T-helper 17 cell (primary cell): Measurements from ENCODE around the gene TLDC2. TPM values are rescaled to one million over a fixed set of nuclear protein-coding genes. Genes with fewer than 3 reads are reported as not detected.
A peak's percentile ranks its signal among the peaks of the same experiment; 100 is the strongest.
"Not testable (repeated sequence)": the region's sequence is repeated elsewhere in the genome, so short reads cannot be mapped to it uniquely, and the experiment has no call there.

Source experiments
- ATAC-seq: fragments of 150-1000 bp; cut with Tn5 transposase; 2 replicates; pipeline ENCODE4 v1.10.0; 2021; ENCODE audit warnings: mild to moderate bottlenecking, moderate library complexity
- DNase-seq, 3 donors: peaks; one replicate each; pipeline versions ENCODE4 v3.0.0 to v3.0.0-alpha.2; 2020 to 2021
- H3K9me3 ChIP-seq: one replicate; pipeline ENCODE4 v1.7.0; 2013; ENCODE audit warnings: low read length, mild to moderate bottlenecking; ENCODE audit not compliant: control insufficient read depth, poor library complexity, severe bottlenecking
- H3K27ac Mint-ChIP-seq: one replicate; pipeline ENCODE4 v1.8.0; 2022; ENCODE audit warnings: mild to moderate bottlenecking, moderate library complexity, mixed read lengths
- H3K27me3 Mint-ChIP-seq: one replicate; pipeline ENCODE4 v1.8.0; 2022; ENCODE audit warnings: mixed read lengths
- H3K36me3 Mint-ChIP-seq: one replicate; pipeline ENCODE4 v1.8.0; 2022; ENCODE audit warnings: low read depth, mixed read lengths
- H3K4me1 Mint-ChIP-seq: one replicate; pipeline ENCODE4 v1.8.0; 2022; ENCODE audit warnings: mild to moderate bottlenecking, mixed read lengths
- H3K4me3 Mint-ChIP-seq: one replicate; pipeline ENCODE4 v1.8.0; 2022; ENCODE audit warnings: mild to moderate bottlenecking, moderate library complexity, mixed read lengths
- total RNA-seq, 4 donors: library from RNA in 2 of 4; stranded (reverse) in 2 of 4; gene quantifications; one replicate each; pipeline ENCODE4 v1.2.3 and lab custom pipeline; 2022 to 2026

TLDC2 gene
- total RNA-seq, 2 donors from 2014 or later = not detected

- H3K4me3 Mint-ChIP-seq = no peak overlapping the region
- peaks cover 6% of the 10 kb centered on the region for H3K4me1 Mint-ChIP-seq
- ATAC-seq = no peak
- DNase-seq = no peak
- H3K27me3 Mint-ChIP-seq = peaks cover 26% of the 10 kb centered on the region
- H3K27ac Mint-ChIP-seq = no peak overlapping the region
- no peaks in the 10 kb centered on the region for H3K9me3 ChIP-seq
- peaks cover 5% of the 10 kb centered on the region for H3K36me3 Mint-ChIP-seq
These were observed 9.1 kb upstream of the TLDC2 start for GRCh38 chr20:36866681-36867495.

- peaks cover 1% of the 10 kb centered on the region for H3K27me3 Mint-ChIP-seq
- DNase-seq = no peak
- no peak for ATAC-seq
- peaks cover 7% of the 10 kb centered on the region for H3K4me1 Mint-ChIP-seq
- no peak overlapping the region for H3K27ac Mint-ChIP-seq
- peaks cover 3% of the 10 kb centered on the region for H3K36me3 Mint-ChIP-seq
- no peak overlapping the region for H3K4me3 Mint-ChIP-seq
- H3K9me3 ChIP-seq = no peaks in the 10 kb centered on the region
These were observed 4.0 kb upstream of the TLDC2 start for GRCh38 chr20:36871640-36872570.

- Mint-ChIP-seq H3K27me3 (no peaks in the 10 kb centered on the region), H3K4me1 (peaks cover 7% of the 10 kb centered on the region), H3K27ac (no peak overlapping the region), H3K36me3 (peaks cover 3% of the 10 kb centered on the region), H3K4me3 (no peak overlapping the region)
- ATAC-seq (no peak), DNase-seq (no peak)
- H3K9me3 ChIP-seq = no peaks in the 10 kb centered on the region
These were observed 3.1 kb upstream of the TLDC2 start for GRCh38 chr20:36872852-36873251.

- H3K9me3 ChIP-seq = no peaks in the 10 kb centered on the region
- DNase-seq (no peak), ATAC-seq (no peak)
- Mint-ChIP-seq H3K27ac (no peak overlapping the region), H3K27me3 (no peaks in the 10 kb centered on the region), H3K36me3 (peaks cover 3% of the 10 kb centered on the region), H3K4me1 (peaks cover 7% of the 10 kb centered on the region), H3K4me3 (no peak overlapping the region)
These were observed 2.3 kb upstream of the TLDC2 start for GRCh38 chr20:36873498-36874189.

GRCh38 chr20:36875093-36875492 lies 845 bp upstream of the TLDC2 start:
- not testable (repeated sequence) for H3K4me1 Mint-ChIP-seq, H3K4me3 Mint-ChIP-seq, H3K9me3 ChIP-seq, H3K36me3 Mint-ChIP-seq, H3K27me3 Mint-ChIP-seq, H3K27ac Mint-ChIP-seq, DNase-seq, ATAC-seq

- ATAC-seq (no peak), DNase-seq (no peak)
- no peak overlapping the region for H3K27ac Mint-ChIP-seq
- no peak overlapping the region for H3K4me3 Mint-ChIP-seq
- H3K9me3 ChIP-seq = no peaks in the 10 kb centered on the region
- H3K36me3 Mint-ChIP-seq = peaks cover 3% of the 10 kb centered on the region
- H3K4me1 Mint-ChIP-seq = peaks cover 10% of the 10 kb centered on the region
- no peaks in the 10 kb centered on the region for H3K27me3 Mint-ChIP-seq
These were observed 515 bp downstream of the TLDC2 start for GRCh38 chr20:36876473-36876833.

GRCh38 chr20:36878941-36879340 lies 3.0 kb downstream of the TLDC2 start:
- ATAC-seq (no peak), DNase-seq (no peak)
- Mint-ChIP-seq H3K27me3 (no peaks in the 10 kb centered on the region), H3K4me1 (peaks cover 16% of the 10 kb centered on the region), H3K36me3 (peaks cover 3% of the 10 kb centered on the region), H3K27ac (no peak overlapping the region), H3K4me3 (no peak overlapping the region)
- H3K9me3 ChIP-seq = no peaks in the 10 kb centered on the region

DNA sequence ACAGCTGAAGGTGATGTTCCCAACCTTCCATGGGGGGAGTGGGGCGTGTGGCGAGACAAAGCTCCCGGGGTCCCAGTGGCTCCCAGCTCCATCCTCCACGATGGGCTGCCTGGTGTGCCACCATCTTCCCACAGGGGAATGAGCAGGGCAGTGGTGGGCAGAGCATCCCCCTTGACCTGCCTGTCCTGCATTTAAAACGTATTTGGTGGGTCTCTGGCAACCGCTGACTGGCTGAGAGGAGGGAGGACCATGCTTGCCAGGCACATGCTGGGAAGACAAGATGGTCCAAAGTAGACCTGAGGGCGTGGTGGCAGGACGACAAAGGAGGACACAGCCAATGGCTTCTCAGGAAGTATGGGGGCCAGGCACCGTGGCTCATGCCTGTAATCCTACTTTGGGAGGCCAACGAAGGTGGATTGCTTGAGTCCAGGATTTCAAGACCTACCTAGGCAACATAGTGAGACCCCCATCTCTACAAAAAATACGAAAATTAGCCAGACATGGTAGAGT lies 4.9 kb downstream of the TLDC2 start:
- Mint-ChIP-seq H3K4me1 (peaks cover 16% of the 10 kb centered on the region), H3K4me3 (no peak overlapping the region), H3K27ac (no peak overlapping the region), H3K36me3 (no peaks in the 10 kb centered on the region), H3K27me3 (no peaks in the 10 kb centered on the region)
- no peaks in the 10 kb centered on the region for H3K9me3 ChIP-seq
- no peak for DNase-seq
- no peak for ATAC-seq

DNA sequence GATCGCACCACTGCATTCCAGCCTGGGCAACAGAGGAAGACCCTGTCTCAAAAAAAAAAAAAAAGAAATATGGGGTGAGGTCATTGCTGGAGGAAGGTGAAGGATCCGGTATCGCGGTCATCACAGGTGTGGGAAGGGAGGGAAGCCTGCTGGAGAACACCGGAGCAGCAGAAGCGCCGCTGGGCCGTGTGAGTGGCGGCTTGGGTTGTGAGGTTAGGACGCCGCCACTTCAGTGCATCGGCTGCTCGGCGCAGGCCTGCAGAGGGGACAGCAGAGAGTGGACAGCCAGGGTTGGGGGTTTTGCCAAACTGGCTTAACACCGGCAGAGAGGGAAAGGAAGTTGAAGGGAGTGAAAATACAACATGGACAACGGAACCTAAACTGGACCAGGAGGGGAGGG lies 5.4 kb downstream of the TLDC2 start:
- H3K9me3 ChIP-seq = no peaks in the 10 kb centered on the region
- DNase-seq (no peak), ATAC-seq (no peak)
- no peak overlapping the region for H3K4me3 Mint-ChIP-seq
- H3K27ac Mint-ChIP-seq = peak overlapping the region; percentile 32
- H3K27me3 Mint-ChIP-seq = no peaks in the 10 kb centered on the region
- no peaks in the 10 kb centered on the region for H3K36me3 Mint-ChIP-seq
- H3K4me1 Mint-ChIP-seq = peaks cover 17% of the 10 kb centered on the region

DNA sequence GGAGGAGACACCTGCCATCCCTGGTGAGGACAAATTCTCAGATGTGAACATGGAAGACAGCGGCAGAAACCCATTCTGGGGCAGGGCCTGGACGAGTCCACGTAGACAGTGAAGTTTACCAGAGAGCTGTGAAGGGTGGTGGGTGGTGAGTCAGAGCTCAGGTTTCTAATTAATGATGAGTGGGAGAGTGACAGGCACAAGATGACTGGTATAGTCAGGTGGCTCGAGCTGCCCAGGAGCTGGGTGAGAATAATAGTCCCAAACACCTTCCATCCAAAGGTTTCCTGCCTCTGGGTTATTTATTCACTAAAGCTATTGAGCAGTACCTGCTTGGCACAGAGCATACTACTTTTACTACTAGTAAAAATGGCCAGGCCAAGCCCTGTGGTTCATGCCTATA lies 6.0 kb downstream of the TLDC2 start:
- H3K27me3 Mint-ChIP-seq = no peaks in the 10 kb centered on the region
- no peaks in the 10 kb centered on the region for H3K9me3 ChIP-seq
- DNase-seq (no peak), ATAC-seq (no peak)
- H3K4me3 Mint-ChIP-seq = no peak overlapping the region
- no peaks in the 10 kb centered on the region for H3K36me3 Mint-ChIP-seq
- peaks cover 16% of the 10 kb centered on the region for H3K4me1 Mint-ChIP-seq
- peak overlapping the region; percentile 32 for H3K27ac Mint-ChIP-seq

- DNase-seq (no peak), ATAC-seq (no peak)
- H3K27ac Mint-ChIP-seq = no peak overlapping the region
- H3K4me3 Mint-ChIP-seq = no peak overlapping the region
- H3K9me3 ChIP-seq = no peaks in the 10 kb centered on the region
- peaks cover 23% of the 10 kb centered on the region for H3K4me1 Mint-ChIP-seq
- no peaks in the 10 kb centered on the region for H3K27me3 Mint-ChIP-seq
- H3K36me3 Mint-ChIP-seq = no peaks in the 10 kb centered on the region
These were observed 8.1 kb downstream of the TLDC2 start for GRCh38 chr20:36883977-36884535.

DNA sequence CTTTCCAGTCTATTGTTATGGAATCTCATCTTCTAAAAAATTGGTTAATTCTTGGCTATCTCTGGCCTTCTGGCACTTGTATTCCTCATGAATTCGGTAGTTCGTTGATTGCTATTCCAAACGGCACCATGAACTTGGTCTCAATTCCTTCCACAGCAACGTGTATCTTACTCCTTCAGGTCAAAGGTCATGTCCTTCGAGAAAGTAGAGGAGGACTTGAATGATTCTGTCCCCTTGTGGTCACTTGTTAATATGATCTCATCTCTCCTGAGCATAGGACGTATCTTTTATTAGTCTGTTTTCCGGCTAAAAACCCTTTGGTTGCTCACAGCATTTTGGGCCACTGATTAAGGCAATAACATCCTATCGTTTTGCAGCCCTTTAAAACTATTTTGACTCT lies 9.4 kb downstream of the TLDC2 start:
- Mint-ChIP-seq H3K4me1 (peaks cover 21% of the 10 kb centered on the region), H3K36me3 (no peaks in the 10 kb centered on the region), H3K4me3 (no peak overlapping the region), H3K27me3 (no peaks in the 10 kb centered on the region), H3K27ac (no peak overlapping the region)
- DNase-seq (no peak), ATAC-seq (no peak)
- no peaks in the 10 kb centered on the region for H3K9me3 ChIP-seq
